GM19043 (cell line): ENCODE measurements around the gene POLR3B.
"Not testable (repeated sequence)": the region's sequence is repeated elsewhere in the genome, so short reads cannot be mapped to it uniquely, and the experiment has no call there.

Experiments used
- ATAC-seq: cut with Tn5 transposase; IDR thresholded peaks from one replicate; pipeline ENCODE4 v1.9.1; 2021; ENCODE audit warnings: low read depth; ENCODE audit not compliant: unreplicated experiment

Gene POLR3B

GRCh38 chr12:106342397-106343213, 14.9 kb upstream of the POLR3B start:
- ATAC-seq: no peak

- ATAC-seq: no peak
Observed at GRCh38 chr12:106343214-106343528, 14.4 kb upstream of the POLR3B start.

- ATAC-seq: no peak
Observed at GRCh38 chr12:106344131-106344530, 13.4 kb upstream of the POLR3B start.

DNA sequence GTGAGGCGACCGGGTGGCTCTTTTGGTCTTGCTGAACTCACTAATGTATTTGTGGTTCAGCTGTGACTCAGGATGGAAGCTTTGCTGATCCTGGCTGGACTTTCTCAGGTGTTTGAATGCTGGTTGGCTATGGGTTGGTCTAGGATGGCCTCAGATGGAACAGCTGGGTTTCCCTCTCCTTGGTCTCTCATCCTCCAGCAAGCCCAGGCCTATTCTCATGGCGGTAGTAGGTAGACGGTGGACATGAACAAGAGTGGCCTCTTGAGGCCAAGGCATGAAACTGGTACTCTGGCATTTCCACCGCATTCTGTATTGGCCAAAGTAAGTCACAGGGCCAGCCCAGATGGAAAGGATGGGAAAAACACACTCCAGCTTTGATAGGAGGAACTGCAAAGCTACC, 11.8 kb upstream of the POLR3B start:
- ATAC-seq: no peak

DNA sequence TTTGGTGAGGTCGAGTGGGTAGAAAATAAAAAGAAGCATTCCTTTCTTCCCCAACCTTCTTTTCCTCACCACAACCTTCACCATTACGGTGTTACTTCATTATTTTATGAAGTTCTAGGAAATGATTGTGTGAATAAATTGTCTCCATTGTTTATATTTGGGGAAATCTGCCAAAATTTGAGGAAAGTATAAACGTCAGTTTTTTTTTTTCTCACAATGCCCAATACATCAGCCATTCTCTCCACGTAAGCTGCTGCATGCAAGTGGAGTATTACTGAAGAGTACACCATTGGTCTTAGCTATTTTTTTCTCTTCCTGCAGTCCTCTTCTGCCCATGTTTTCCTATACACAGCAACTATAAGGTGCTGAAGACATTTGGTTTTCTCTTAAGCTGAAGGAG, 9.1 kb upstream of the POLR3B start:
- ATAC-seq: no peak

DNA sequence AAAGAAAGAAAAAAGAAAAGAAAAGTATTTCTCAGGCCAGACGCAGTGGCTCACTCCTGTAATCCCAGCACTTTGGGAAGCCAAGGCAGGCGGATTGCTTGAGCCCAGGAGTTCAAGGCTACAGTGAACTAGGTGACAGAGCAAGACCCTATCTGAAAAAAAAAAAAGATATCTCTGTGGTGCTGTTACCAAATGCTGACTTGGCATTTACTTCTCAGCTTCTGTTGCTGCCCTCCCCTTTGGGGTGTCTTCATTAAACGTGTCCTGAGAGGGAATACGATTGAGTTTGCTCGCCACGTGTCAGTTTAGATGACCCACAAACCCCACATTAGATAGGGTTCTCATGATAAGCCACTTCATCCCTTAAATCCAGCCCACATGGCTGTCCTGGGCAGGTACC, 4.4 kb upstream of the POLR3B start:
- ATAC-seq: no peak

GRCh38 chr12:106358396-106359241, 1.1 kb downstream of the POLR3B start:
- no peak for ATAC-seq

DNA sequence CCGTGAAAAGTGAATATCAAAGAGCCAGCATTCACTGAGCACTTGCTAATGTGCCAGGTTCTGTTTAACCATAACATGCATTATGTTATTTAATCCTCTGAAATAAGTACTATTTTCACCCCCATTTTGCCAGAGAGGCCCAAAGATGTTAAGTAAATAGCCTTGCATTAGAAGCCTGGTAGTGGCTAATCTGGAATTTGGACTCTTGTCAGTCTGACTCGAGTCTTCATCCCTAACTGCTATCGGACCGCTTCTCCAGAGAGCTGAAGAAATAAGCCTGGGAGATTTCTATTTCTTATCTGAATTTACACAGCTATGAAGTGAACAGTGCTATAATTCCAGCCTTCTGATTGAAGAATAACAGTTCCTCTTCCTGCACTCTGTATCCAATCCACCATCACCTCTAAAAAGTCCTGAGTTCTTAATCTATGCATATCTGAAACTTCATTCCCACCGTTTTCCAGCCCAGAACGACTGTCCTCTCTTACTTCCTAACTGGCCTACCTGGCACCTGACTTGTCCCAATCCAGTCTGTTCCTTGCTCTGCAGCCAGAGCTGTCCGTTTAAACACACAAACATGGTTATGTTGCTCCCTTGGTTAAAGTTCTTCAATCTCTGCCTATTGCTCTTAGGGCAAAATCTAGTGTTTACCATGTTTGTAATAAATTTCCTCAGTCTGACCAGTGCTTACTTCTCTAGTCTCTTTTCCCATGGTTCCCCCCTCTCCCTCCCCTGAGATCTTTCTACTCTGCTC, 2.3 kb downstream of the POLR3B start:
- ATAC-seq: no peak

DNA sequence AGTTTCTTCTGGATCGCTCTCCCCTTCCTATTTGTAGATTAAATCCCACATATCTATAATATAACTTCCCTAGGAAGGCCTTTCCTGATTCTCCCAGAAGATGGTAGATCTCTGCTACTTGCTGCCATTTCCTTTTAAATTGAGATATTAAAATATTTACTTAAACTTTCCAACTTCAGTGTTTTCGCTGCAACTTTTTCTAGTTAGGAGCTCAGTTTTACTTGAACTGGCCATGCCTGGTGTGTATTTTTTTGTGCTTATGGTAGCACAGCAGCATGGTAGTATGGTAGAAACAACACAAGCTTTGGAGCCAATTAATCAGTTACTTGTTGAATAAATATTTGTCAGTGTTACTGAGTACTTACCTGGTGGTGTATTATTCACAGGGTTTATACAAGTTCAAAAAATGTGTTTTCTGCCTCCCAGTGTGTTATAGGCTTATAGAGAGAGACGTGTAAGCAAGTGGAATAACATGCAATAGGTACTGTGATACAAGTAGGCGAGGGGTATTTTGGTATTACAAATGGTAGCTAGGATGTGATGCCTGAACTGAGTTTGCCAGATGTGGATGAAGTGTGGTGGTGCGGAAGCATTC, 2.9 kb downstream of the POLR3B start:
- no peak for ATAC-seq

GRCh38 chr12:106362971-106363370, 5.4 kb downstream of the POLR3B start:
- ATAC-seq: no peak

GRCh38 chr12:106364261-106364660, 6.7 kb downstream of the POLR3B start:
- no peak for ATAC-seq

GRCh38 chr12:106369624-106370346, 12.2 kb downstream of the POLR3B start:
- ATAC-seq: no peak

DNA sequence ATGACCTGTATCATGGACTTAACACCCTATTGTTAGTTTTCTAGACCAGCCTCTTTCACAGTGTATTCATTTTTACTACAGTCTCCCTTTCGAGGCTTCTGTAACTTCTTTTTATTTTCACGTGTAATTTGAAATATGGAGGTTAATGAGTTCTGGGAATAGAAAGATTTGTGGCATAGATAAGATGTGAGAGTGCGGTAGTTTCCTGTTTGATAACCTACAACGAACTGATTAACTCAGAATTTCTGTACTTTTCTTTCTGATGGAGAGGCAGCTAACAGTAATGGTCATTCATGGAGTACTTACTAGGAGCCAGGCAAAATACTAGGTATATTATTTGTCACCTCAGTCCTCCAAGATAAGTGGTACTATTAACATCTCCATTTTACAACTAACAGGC, 21.2 kb downstream of the POLR3B start:
- no peak for ATAC-seq

- no peak for ATAC-seq
Observed at GRCh38 chr12:106380954-106381353, 23.4 kb downstream of the POLR3B start.

- not testable (repeated sequence) for ATAC-seq
Observed at GRCh38 chr12:106381866-106382265, 24.3 kb downstream of the POLR3B start.

DNA sequence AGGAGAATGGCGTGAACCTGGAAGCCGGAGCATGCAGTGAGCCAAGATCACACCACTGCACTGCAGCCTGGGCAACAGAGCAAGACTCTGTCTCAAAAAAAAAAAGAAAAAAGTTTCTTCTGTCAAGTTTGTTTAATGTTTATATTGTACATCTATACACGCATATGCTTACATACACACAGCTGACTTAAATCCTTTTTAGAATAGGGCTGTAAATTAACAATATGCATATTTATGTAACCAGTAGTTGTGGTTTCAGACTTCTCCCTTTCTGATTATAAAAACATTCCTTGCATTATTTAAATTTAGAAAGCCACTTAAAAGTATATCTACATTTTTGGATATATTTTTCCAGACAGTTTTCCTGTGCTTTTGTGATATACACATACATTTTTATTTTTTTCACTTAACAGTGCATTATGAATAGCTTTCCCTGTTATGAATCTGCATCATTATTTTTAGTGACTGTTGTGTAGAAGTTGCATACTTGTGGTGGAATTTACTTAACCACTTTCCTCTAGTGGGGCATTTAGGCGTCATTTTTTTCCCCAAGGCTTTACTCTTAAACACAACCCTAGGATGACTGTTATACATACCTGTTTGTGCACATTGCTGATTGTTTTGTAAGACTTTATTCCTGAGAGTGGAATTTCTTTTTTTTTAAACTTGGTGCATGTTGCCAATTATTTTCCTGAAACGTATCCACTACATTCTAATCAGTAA, 29.4 kb downstream of the POLR3B start:
- ATAC-seq: no peak

DNA sequence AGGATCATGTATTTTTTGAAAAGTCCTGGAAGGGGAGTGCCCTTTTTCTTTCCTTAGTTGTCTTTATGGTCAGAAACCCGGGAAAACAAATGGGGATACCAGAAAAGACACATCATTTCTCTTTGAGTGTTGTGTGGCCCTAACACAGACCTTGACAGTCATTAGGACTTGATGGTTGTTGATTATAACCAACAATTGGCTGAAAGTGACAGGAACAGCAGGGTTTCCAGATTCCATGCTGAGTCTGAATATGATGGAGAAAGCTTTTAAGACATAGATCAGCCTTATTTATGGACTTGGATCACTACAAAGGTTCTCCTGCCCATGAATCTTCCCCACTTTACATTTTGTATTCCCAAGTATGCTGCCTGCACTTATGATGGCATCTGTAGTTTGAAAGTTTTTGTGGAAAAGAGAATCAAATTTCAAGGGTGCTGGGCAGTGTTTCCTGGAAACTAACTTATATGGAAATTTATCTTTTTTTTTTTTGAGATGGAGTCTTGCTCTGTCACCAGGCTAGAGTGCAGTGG, 30.4 kb downstream of the POLR3B start:
- no peak for ATAC-seq

DNA sequence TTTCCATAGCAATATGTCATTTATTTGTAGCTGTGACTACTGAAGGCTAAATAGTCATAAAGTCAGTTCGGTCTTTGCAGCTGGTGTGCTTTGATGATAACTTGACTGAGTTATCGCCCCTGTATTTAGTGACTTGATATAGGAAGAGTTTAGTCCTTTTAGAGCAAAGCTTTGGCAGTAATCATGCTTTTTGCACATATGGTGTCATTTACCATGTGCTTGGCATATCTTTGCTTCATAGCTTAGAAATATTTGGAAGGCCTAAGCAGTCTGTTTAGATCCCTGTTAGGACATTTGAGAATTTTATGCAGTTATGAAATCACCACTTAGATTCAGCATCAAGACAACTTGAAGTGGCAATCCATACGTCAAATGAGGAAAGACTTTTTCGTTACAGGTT, 31.6 kb downstream of the POLR3B start:
- ATAC-seq: no peak

- ATAC-seq: no peak
Observed at GRCh38 chr12:106392759-106393158, 35.2 kb downstream of the POLR3B start.
